ENCODE results near the gene ZNF892. TPM values are rescaled to one million over a fixed set of nuclear protein-coding genes. Genes with fewer than 3 reads are reported as not detected.

The ZNF892 gene
- polyA plus RNA-seq (2012; ENCODE audit: insufficient read length, low read depth), result 0.95 TPM

- TF ChIP-seq SIN3A (IDR thresholded peaks at IDR 0.05; ENCODE audit: borderline replicate concordance, insufficient read depth, low read length) (no peak), FOXP2 (optimal IDR thresholded peaks at IDR 0.05; ENCODE audit: borderline replicate concordance, extremely low read depth, extremely low read length, insufficient read depth) (peak; percentile 90), REST (IDR thresholded peaks at IDR 0.05; ENCODE audit: insufficient read depth in 1 of 2, low read depth in 2 of 2, low read length in 2 of 2) (0 out of 4 replicates have a peak, but pooled peaks of 1 of the 2 experiments have one; percentile 42), POLR2AphosphoS5 (IDR thresholded peaks at IDR 0.05; ENCODE audit: low read depth, low read length) (peak; percentile 72; the same call in 1 of the 2 replicates), TAF1 (IDR thresholded peaks at IDR 0.05; ENCODE audit: borderline replicate concordance, insufficient read depth, low read length) (peak; percentile 13; the same call in 1 of the 2 replicates)
These were observed at the start of gene ZNF892 for GRCh38 chr2:95207111-95207961. TSS of gene ZNF892 (plus strand) at chr2:95207521. CDS start at chr2:95207816, 295 bp downstream.

- TF ChIP-seq POLR2AphosphoS5 (IDR thresholded peaks at IDR 0.05; ENCODE audit: low read depth, low read length), result no peak
These were observed 48.9 kb upstream of the ZNF892 start for GRCh38 chr2:95158441-95158840.

- TF ChIP-seq SIN3A (IDR thresholded peaks at IDR 0.05; ENCODE audit: borderline replicate concordance, insufficient read depth, low read length) (no peak), TAF1 (IDR thresholded peaks at IDR 0.05; ENCODE audit: borderline replicate concordance, insufficient read depth, low read length) (no peak), FOXP2 (optimal IDR thresholded peaks at IDR 0.05; ENCODE audit: borderline replicate concordance, extremely low read depth, extremely low read length, insufficient read depth) (no peak), POLR2AphosphoS5 (IDR thresholded peaks at IDR 0.05; ENCODE audit: low read depth, low read length) (no peak), REST (IDR thresholded peaks at IDR 0.05; ENCODE audit: insufficient read depth in 1 of 2, low read depth in 2 of 2, low read length in 2 of 2) (no peak)
These were observed 48.3 kb upstream of the ZNF892 start for GRCh38 chr2:95158891-95159619.

GRCh38 chr2:95159690-95160449 lies 47.5 kb upstream of the ZNF892 start, which contains the start of gene ZNF514:
TSS of gene ZNF514 (minus strand) at chr2:95159848. CDS start at chr2:95153253, 6,595 bp downstream.
- no peak for TF ChIP-seq TAF1 (IDR thresholded peaks at IDR 0.05; ENCODE audit: borderline replicate concordance, insufficient read depth, low read length)
- TF ChIP-seq POLR2AphosphoS5 (IDR thresholded peaks at IDR 0.05; ENCODE audit: low read depth, low read length), result no peak
- TF ChIP-seq SIN3A (IDR thresholded peaks at IDR 0.05; ENCODE audit: borderline replicate concordance, insufficient read depth, low read length), result no peak
- TF ChIP-seq REST (IDR thresholded peaks at IDR 0.05; ENCODE audit: insufficient read depth in 1 of 2, low read depth in 2 of 2, low read length in 2 of 2), result no peak
- no peak for TF ChIP-seq FOXP2 (optimal IDR thresholded peaks at IDR 0.05; ENCODE audit: borderline replicate concordance, extremely low read depth, extremely low read length, insufficient read depth)

GRCh38 chr2:95165030-95165370 lies 42.3 kb upstream of the ZNF892 start:
- TF ChIP-seq POLR2AphosphoS5 (IDR thresholded peaks at IDR 0.05; ENCODE audit: low read depth, low read length) (no peak), REST (IDR thresholded peaks at IDR 0.05; ENCODE audit: insufficient read depth in 1 of 2, low read depth in 2 of 2, low read length in 2 of 2) (no peak), SIN3A (IDR thresholded peaks at IDR 0.05; ENCODE audit: borderline replicate concordance, insufficient read depth, low read length) (no peak), FOXP2 (optimal IDR thresholded peaks at IDR 0.05; ENCODE audit: borderline replicate concordance, extremely low read depth, extremely low read length, insufficient read depth) (no peak), TAF1 (IDR thresholded peaks at IDR 0.05; ENCODE audit: borderline replicate concordance, insufficient read depth, low read length) (no peak; the same call in 1 of the 2 replicates)
